Endothelial cell of hepatic sinusoid (primary cell): ENCODE measurements around the gene WNT3.
"Not testable (repeated sequence)": the region's sequence is repeated elsewhere in the genome, so short reads cannot be mapped to it uniquely, and the experiment has no call there.

Experiments
- in situ Hi-C: cut with HindIII; loops from 2 replicates; pipeline ENCODE4 v1.10.0; 2017; ENCODE audit warnings: low sequenced_read_pairs

WNT3 gene

DNA sequence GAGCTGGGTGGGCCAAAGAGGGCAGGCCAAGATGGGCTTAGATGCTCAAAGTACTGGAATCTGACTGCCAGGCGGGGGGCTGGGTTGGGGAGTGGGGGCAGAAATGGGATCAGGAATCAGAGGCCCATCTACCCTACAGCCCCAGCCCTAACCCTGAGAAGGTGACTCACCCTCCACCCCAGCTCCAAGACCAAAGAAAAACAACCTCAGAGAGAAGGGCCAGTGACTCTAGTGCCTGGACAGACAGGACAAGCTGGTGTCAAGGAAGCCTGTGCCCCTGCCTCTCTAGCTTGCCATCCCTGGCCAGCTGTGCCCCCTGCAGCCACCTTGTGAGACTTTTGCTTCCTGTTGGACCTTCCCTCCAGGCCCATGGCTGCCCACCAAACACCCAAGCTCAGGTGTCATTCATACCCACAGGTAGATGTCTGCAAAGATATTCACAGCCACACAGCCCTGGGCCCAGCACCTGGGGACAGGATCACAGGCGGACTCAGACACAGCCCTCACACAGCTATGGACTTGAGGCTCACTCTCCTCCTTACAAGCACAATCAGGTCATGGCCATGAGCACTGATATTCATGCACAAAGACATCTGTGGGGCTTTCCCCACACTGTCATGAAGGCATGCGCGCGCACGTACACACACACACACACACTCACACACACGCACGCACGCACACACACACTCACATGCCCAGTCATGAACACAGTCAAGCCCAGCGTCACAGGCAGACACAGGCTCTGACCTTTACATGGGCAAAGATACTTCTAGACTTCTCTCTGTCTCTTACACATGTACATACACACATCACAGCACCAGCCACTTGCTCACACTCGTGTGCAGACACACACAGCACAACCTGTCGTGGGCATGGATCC, 2.8 kb downstream of the WNT3 start:
- in situ Hi-C loops = no loop called here

DNA sequence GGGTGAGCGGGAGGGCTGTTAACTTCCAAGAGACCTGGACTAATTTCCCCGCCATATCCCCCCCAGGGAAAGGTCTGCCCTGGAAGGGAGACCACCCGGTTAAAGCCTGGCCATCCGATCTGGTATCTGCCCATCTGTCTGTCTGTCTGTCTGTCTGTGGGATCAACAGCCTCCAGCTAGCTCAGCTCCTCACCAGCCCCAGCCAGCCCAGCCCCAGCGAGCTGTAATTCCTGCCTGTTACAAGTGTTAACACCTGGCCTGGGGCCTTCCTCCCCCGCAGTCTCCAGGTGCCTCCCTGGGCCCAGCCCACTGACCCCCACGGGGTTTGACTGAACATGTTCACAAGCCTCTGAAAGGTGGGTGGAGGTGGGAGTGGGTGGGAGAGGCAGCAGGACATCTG, 4.0 kb downstream of the WNT3 start:
- in situ Hi-C loops = no loop called here

DNA sequence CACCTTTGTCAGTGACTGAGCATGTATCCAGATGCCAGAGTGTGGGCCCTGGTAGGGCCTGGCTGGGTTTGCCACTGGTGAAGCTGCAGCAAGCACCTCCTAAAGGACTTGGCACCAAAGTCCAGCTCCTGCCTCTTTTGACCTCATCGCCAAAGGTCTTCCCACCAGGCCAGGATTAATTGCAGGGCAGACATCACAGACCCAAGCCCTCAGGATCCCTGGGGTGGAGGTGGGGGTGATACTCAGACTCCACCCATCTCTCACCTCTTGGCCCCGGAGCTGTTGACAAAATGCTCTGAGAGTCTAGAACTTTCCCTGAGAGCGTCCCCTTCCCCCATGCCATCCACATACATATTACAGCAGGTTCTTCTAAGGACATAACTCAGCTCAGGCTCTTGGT, 4.6 kb downstream of the WNT3 start:
- in situ Hi-C loops = no loop called here

DNA sequence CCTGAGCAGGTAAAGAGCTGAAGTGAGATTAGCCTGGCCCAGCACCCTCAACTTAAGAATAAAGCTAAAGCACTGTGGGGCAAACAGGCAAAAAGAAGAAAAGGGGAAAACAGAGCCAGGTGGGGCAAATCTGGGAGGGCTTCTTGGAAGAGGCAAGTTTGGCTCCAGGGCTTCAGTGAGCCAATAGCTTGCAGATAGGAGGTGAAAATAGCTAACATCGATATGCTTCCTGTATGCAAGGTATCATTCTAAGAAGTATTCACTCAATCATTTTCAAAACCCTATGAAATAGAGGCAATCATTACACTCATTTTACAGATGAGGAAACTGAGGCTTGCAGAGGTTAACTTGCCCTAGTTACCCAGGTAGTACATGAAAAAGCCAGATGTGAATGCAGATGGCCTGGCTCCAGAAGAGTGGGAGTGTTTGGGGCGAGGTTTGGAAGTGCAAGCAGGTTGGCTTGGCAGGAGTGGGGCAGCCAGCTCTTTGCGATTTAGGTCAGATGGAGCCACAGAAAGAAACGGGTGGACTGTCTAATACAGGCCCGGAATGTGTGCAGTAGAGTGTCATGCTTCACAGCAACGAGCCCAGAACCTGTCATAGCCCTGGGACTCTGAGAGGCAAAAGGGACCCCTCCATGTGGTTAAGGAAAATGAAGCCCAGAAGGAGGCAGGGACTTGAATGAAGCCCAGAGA, 5.7 kb downstream of the WNT3 start:
- in situ Hi-C loops = no loop called here

DNA sequence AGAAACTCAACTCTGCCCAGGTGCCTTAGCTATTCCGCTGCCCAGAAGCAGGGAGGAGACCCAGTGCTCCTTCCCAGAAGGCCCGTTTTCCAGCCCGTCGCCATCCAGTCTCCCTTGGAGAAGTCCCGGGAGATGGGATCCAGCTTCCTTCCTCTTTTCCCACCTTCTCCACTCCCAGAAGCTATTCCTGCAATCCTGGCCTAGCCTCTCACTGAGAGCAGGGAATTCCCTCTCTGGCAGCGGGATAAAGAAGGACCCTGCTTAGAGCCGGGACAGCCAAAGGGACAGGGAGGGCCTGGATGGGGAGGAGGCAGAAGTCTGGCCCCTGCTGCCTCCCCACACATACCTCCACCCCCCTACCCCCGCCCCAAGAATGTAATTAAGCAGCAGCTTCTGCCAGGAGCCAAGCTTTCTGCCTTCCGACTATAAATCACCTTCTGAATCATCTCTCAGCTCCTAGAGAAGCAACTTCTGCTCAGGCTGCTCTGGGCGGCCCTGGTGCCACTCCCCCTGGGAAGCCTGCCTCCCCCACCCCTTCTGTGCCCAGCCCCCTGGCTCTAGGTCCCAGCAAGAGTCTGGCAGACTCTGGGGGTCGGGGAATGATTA, 6.4 kb downstream of the WNT3 start:
- in situ Hi-C loops = no loop called here

DNA sequence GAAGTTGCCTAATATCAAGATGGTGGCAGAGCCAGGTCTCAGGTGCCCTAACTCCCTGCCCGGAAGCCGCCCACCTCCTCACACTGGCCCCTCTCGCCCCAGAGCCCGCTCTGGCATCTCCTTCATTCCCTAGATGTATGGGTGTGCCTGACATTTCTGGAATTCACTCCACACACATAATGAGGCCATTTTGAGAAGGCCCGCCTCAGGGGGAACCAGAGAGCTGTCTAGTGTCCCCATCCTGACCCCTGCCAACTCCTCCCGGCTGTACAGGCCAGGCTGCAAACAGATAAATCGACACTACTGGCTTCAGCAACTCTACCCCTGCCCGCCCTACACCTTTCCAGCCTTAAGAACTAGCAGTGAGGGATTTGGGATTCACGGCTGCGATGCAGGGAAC, 7.7 kb downstream of the WNT3 start:
- in situ Hi-C loops = no loop called here

DNA sequence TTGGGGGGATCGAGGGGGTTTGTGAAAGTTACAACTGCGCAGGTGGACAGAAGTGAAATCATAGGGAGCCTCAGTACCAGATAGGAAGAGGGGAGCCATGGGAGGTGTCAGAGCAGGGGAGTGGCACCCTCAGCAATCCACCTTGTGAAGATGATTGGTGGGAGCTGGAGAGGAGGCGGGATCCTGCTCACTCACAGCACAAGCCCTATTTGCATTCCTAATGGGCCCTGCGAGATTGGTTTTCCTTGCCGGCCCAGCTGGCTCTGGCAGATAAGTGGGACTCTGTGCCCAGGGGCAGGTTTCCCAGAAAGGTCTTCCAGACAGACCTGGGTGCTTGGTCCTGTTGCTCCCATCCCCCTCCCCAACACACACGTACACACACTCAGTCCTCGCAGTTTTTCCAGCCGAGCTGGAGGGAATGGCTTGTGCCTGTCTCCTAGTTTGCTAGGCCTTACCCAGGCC, 9.4 kb downstream of the WNT3 start:
- in situ Hi-C loops = no loop called here

DNA sequence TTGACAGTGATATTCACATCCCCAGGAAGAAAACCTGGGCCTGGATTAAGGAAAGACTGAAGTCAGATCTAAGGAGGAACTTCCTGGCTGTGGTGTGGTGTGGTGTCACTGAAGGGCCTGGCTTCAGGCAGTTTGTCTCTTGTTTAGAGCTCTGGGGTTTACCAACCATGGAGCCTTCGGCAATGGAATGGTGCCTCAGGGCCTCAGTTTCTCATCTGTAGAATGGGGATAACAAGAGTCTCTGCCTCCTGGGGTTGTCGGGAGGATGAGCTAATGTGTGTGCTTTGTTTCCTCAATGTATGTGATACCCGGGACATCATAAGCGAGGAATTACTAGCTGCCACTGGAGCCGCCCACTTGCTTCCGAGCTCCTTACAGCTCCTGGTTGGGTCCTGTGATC, 12.7 kb downstream of the WNT3 start:
- in situ Hi-C loops = no loop called here

DNA sequence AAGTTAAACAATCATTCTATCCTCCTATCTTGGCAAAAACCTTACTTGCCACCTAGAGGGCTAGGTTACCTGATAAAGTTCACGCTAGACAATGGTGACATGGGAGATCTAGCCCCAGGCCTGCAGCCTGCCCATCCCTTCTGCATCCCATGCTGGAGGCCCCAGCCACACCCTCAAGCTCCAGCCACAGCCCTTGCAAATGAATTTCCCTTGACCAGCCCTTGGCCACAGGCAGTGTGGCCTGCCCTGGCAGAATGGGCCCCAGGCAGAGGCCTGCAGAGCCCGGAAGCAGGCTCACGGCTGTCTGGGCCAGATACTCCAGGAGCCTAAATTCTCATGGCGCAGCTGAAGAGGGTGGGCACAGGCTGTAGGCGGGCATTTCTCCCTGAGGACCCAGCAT, 14.9 kb downstream of the WNT3 start:
- in situ Hi-C loops = no loop called here

DNA sequence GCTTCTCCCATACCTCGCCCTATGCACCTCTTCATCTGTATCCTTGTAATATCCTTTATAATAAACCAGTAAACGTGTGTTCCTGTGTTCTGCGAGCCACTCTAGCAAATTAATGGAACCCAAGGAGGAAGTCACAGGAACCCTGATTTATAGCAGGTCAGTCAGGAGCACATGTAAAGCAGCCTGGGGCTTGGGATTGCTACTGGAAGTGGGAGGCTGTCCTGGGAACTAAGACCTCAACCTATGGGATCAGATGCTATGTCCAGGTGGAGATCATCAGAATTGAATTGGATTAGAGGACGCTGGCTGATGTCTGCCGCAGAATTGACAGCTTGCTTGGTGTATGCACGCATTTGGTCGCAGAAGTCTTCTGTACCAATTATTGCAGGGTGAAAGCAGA, 15.7 kb downstream of the WNT3 start:
- in situ Hi-C loops = no loop called here

DNA sequence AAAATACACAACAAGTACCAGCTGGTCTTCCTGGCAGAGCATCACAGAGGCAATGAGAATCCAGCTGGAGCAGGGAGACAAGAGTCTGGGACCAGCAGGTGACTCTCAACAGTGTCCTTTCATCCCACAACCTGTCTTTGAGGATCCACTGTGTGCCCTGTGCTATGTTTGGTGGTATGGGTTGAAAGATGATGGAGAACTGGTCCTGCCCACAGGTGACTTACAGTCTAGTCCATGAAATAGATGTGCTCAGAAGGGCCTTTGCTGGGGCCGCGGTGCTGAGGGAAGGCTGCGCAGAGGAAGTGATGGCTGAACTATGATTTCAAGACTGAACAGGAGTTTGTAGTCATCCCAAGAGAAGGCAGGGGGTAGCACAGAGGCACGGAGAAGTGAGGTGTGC, 17.9 kb downstream of the WNT3 start:
- in situ Hi-C loops = no loop called here

DNA sequence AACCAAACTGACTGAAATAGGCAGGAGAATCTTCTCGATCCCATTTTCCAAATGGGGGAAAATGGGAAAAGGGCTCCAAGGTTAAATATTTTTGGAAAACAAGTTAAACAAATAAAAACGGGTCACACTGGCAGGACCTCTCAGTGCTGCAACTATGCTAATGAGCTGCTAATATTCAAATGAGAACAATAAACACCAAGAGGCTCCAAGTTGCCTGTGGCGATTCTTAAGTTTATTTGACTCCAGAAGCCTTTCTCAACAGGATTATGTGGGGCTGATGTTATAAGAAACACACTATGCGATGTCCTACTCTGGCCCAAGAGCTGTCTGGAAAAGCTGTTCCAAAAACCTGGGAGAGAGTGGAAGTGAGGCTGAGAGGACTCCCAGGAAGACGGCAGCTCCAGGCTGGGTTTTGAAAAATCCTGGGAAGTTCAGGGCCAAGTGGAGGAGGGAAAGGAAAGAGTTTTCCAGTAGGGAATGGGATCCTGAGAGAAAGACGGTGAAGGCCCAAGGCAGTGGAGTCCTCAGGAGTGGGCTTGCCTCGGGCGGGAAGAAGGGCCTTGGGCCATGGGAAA, 21.4 kb downstream of the WNT3 start:
- in situ Hi-C loops = no loop called here

DNA sequence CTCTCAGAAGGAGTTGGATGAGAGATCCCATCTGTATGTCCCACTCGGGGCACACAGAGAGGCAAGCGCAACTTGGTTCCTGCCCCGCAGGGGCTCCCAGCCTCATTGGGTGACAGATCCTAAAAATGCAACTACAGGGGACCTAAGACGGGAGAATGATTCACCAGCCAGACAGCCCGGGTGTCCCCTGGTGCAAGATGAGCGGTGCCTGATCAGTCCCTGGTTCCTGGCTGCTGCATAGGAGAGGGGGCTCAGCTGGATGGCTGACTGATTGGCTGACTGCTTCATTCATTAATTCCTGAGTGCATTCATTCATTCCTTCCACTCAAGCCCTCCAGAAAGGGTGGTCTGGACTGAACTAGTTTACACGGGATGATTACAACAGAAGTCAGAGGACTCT, 22.0 kb downstream of the WNT3 start:
- in situ Hi-C loops = no loop called here

DNA sequence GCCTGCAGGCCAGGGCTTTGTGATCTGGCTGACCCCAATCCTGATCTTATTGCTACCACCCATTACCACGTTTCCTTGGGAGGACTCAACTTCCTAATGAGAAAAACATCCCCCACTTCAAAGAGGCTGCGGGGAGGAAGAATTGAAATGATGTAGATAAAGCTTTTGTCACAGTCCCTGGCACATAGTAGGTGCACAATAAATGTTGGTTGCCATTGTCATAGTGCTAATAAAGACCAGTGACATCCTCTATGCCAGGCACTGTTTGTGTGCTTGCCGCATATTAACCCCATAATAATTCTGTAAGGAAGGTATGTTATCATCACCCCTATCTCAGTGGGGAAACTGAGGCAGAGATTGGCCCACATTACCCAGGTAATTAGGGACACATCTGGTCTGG, 22.4 kb downstream of the WNT3 start:
- in situ Hi-C loops = no loop called here

DNA sequence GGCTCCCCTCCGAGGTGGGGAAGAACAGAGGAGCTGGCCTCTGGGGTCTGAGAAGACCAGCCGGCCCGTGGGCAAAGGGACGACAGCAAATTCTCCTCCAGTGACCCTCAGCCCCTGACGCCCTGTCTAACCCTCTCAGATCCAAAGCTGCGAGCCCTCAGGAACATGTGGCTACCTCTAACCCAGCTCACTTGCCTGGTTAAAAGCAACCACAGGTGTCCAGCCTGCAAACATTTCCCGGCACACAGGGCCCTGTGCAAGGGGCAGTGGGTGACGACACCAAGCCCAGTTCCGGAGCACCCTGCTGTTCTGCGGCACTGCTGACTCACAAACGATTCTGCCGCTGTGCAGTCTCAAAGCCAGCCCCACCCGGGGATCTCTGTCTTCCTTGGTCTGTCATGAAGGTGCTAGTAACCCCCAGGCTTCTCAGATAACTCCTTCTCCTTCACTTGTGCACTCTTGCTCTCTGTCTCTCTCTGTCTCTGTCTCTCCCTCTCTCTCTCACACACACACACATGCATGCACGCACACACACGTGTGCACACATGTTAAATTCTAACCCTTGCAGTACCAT, 23.0 kb downstream of the WNT3 start:
- in situ Hi-C loops = no loop called here

DNA sequence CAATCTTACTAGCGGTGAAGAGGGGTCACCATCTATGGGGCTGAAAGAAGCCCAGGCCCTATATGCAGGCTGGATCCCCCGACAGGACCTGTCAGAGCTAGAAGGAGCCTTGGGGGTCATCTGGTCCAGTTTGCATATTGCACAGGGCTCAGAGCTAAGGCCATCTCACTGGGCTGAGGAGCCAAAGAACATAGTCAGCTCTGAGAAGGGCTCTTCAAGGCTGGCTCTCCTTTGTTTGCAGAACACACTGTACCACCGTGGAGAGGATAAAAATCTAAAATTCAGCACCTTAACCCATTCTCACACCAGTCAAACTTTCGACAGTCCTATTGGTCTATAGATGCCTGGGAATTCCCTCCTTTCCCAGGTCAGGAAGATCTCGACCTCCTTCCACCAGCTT, 24.2 kb downstream of the WNT3 start:
- in situ Hi-C loops = no loop called here

DNA sequence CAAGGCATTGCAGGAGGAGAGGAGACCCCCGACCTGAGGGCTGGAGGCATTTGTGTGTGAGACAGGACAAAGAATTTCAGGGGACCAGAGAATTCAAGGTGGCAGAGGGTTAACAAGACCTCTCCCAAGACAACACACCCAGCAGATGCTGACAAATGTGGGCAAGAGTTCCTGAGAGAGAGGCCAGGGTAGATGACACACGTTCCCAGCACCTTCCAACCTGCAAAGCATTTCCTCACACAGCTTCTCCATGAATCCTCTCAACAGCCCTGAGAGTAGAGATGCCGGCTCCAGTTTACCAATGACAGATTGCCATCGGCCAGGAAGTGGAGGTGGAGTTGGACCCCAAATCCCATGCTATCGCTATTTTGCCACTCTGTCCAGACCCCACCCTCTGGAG, 25.0 kb downstream of the WNT3 start:
- in situ Hi-C loops = no loop called here

DNA sequence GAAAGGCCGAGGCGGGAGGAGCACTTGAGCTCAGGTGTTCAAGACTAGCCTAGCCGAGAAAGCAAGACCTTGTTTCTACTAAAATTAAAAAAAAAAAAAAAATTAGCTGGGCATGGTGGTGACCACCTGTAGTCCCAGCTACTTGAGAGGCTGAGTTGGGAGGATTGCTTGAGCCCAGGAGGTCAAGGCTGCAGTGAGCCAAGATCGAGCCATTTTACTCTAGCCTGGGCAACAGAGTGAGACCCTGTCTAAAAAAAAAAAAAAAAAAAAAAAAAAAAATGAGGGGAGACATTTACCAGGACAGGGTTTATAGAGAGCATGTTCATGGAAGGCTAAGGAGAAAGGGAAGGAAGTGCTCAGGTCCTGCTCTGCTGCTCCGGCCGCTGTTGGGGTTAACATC, 25.5 kb downstream of the WNT3 start:
- in situ Hi-C loops = not testable (repeated sequence)

DNA sequence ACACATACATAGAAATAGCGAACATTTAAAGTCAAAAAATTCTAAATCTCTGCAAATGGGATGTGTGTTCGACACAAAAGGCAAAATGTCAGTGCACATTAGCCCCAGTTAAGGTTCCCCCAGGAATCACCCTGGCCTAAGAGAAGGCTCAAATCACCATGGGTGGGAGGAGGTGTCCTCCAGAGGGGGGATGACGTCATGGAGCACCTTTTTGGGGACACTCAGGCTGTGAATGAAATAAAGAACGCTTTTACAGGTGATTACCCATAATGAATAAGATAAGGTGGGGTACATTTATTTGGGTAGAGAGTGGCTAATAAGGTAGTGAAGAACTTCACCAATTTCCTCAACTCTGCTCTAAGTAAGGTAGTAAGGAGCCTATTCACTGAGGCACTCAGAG, 26.4 kb downstream of the WNT3 start:
- in situ Hi-C loops = no loop called here

DNA sequence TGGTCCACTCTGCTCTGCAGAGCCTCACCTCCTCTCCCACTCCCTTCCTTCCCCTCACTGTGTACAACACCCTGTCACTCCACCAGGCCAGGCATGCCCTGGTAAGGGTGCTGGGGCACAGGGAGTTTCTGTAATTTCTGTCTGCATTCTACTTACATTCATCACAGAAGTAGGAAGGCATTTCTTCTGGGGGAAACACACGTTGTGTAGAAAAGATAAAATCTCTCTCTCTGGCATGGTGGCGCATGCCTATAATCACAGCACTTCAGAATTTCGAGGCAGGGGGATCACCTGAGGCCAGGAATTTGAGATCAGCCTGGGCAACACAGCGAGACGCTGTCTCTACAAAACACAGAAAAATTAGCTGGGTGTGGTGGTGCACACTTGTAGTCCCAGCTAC, 27.0 kb downstream of the WNT3 start:
- in situ Hi-C loops = no loop called here

DNA sequence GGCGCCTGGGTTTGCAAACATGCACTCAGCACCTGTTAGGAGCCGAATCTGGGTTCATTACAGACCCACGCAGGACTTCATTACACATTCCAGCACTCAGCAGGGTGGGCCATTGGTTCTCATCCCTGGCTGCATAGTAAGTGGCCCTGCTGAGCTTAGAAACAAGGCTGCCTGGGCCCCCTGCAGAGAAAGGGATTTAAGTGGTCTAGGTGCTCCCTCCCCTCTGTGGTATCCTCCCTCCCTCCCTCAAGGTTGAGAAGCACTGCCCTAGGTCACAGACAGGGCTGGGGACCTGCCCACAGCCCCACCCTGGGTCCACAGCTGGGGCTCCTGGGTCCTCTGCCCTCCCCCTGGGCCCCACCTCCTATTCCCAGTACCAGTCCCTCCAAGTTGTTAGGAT, 28.3 kb downstream of the WNT3 start:
- in situ Hi-C loops = no loop called here
